Brain microvascular endothelial cell (primary cell): Measurements from ENCODE around the gene SPDYE6.
A peak's percentile ranks its signal among the peaks of the same experiment; 100 is the strongest.
"Not testable (repeated sequence)": the region's sequence is repeated elsewhere in the genome, so short reads cannot be mapped to it uniquely, and the experiment has no call there.

Experiments used
- DNase-seq: peaks from one replicate; pipeline ENCODE4 v3.0.0-alpha.2; 2020
- H3K27ac ChIP-seq: fragments of 250-450 bp; sonication (Bioruptor Pico); 2 replicates; pipeline ENCODE4 v1.5.1; 2020; ENCODE audit warnings: mild to moderate bottlenecking, moderate library complexity
- H3K27me3 ChIP-seq: fragments of 250-450 bp; sonication (Bioruptor Pico); replicated peaks from 2 replicates; pipeline ENCODE4 v1.5.1; 2020; ENCODE audit warnings: mild to moderate bottlenecking
- H3K36me3 ChIP-seq: fragments of 250-450 bp; sonication (Bioruptor Pico); replicated peaks from 2 replicates; pipeline ENCODE4 v1.5.1; 2020; ENCODE audit warnings: mild to moderate bottlenecking
- H3K4me3 ChIP-seq: 2 replicates; pipeline ENCODE4 v1.5.1; 2011; ENCODE audit warnings: low read depth, mild to moderate bottlenecking, control low read depth, low read length, moderate library complexity
- CTCF ChIP-seq: IDR thresholded peaks from 2 replicates; pipeline ENCODE4 v1.5.1; 2011; ENCODE audit warnings: low read depth, mild to moderate bottlenecking, moderate library complexity, low read length, control low read depth, inconsistent platforms; ENCODE audit errors: missing control alignments
- in situ Hi-C: cut with HindIII; loops from 2 replicates; pipeline ENCODE4 v1.10.0; 2017; ENCODE audit warnings: low sequenced_read_pairs, low pct_ligation_motif_present

Gene SPDYE6

DNA sequence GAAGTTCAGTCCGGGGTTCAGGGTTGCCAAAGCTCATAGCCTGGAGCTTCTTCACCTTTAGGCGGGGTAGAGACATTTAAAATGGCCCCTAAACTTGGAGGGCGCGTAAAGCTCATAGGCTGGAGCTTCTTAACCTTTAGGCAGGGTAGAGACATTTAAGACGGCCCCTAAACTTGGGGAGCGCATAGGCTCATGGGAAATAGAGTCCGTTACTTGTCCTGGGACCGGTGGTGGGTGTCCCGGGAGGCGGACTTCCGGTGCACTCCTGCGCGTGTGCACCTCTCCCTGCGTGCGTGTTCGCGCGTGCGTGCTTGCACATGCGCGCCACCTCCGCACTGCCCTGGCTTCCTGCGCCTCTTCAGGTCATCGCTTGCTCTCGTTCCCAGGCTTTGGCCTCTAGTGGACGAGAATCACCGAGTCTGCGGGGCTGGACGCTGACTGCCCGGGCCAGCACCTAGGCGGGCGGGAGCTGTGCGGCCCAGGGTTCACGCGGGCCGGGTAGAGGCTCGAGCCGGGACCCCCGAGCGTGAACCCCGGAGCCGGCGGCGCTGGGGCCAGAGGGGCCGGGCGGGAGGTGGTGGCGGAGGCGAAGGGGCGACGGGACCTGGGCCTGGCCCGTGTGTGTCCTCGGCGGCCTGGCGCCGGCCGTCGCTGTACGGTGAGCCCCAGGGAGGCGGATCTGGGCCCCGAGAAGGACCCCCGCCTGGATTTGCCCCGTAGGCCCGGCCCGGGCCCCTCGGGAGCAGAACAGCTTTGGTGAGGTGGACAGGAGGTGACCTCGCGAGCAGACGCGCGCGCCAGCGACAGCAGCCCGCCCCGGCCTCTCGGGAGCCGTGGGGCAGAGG, 7.5 kb upstream of the SPDYE6 start:
- H3K36me3 ChIP-seq, H3K27me3 ChIP-seq, in situ Hi-C loops: not testable (repeated sequence)
- peak overlapping the region; percentile 86 for H3K27ac ChIP-seq
- peak; percentile 37 for TF ChIP-seq CTCF
- H3K4me3 ChIP-seq: peak overlapping the region; percentile 71
- DNase-seq: peak; percentile 100

- H3K27ac ChIP-seq, in situ Hi-C loops, H3K4me3 ChIP-seq, H3K27me3 ChIP-seq, H3K36me3 ChIP-seq, DNase-seq: not testable (repeated sequence)
These were observed 9.3 kb downstream of the SPDYE6 start for GRCh38 chr7:102346983-102347382.

- DNase-seq, in situ Hi-C loops, H3K27me3 ChIP-seq, H3K36me3 ChIP-seq, H3K27ac ChIP-seq, H3K4me3 ChIP-seq: not testable (repeated sequence)
These were observed 15.5 kb downstream of the SPDYE6 start for GRCh38 chr7:102340599-102341368.

- H3K27me3 ChIP-seq, in situ Hi-C loops, H3K27ac ChIP-seq, H3K4me3 ChIP-seq, DNase-seq, H3K36me3 ChIP-seq: not testable (repeated sequence)
These were observed 18.8 kb downstream of the SPDYE6 start for GRCh38 chr7:102337420-102337819.

GRCh38 chr7:102337002-102337401, 19.2 kb downstream of the SPDYE6 start:
- H3K27ac ChIP-seq, H3K27me3 ChIP-seq, H3K36me3 ChIP-seq, DNase-seq, H3K4me3 ChIP-seq, in situ Hi-C loops: not testable (repeated sequence)

- DNase-seq, H3K4me3 ChIP-seq, H3K27ac ChIP-seq, in situ Hi-C loops, H3K36me3 ChIP-seq, H3K27me3 ChIP-seq: not testable (repeated sequence)
These were observed 20.7 kb downstream of the SPDYE6 start for GRCh38 chr7:102335574-102335973.

GRCh38 chr7:102330666-102331460, 25.4 kb downstream of the SPDYE6 start:
- H3K27me3 ChIP-seq, in situ Hi-C loops, H3K27ac ChIP-seq, DNase-seq, H3K4me3 ChIP-seq, H3K36me3 ChIP-seq: not testable (repeated sequence)

DNA sequence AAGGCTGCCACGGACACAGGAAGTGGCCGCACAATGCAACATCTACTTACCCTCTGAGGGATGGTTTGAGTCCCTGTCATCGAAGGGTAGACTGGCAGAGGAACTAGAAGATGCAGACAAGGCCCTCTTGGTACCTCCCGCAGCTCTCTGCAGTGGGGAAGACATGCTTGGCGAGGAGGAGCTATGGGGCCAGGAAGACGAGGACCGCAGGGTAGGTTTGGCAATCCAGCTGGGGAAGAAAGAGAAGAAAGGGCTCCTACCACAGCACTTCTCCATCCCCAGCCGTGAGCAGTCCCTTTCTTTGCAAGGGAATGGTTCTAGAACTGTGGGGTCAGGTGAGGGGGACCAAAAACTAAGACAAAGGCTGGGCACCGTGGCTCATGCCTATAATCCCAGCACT, 26.9 kb downstream of the SPDYE6 start:
- H3K27ac ChIP-seq, DNase-seq, H3K27me3 ChIP-seq, in situ Hi-C loops, H3K4me3 ChIP-seq, H3K36me3 ChIP-seq: not testable (repeated sequence)

DNA sequence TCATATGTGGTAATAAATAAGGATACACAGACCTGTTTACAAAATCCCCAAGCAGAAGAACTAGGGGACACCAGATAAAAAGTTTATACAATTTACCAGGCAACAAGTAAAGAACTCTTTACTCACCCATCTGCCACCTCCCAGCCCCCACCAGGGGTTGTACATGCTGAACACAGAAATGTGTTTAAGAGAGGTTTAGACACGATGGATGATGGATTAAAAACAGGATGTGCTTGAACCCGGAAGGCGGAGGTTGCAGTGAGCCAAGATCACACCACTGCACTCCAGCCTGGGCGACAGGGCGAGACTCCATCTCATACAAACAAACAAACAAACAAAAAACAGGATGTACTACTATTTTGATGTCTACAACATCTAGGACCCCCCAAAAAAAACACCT, 27.4 kb downstream of the SPDYE6 start:
- in situ Hi-C loops, H3K27me3 ChIP-seq: not testable (repeated sequence)

DNA sequence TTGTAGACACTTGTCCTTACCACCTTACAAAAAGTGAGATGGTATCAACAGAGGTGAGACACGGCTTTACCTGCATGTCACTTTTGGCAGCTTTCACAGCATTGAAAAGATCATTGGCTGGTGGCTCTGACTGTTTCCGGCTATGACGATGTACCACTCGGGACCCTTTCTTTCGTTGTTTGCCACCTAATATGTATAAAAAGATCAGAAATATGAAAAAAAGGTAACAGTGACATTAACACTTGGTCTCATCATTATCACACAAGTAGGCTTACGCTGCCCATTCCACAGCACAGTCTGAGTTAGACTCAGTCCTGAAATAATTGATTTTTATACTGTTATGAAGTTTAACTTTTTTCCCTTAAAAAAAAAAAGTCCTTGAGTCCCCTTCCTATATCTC, 29.1 kb downstream of the SPDYE6 start:
- H3K4me3 ChIP-seq, H3K36me3 ChIP-seq, H3K27ac ChIP-seq, DNase-seq, in situ Hi-C loops, H3K27me3 ChIP-seq: not testable (repeated sequence)

More for the DNA sequence above, 27.4 kb downstream of the SPDYE6 start:
- not testable (repeated sequence) for H3K4me3 ChIP-seq, H3K36me3 ChIP-seq, H3K27ac ChIP-seq, DNase-seq
